ENCODE data around the gene KRTAP4-4. TPM values are rescaled to one million over a fixed set of nuclear protein-coding genes. Genes with fewer than 3 reads are reported as not detected.
"Not testable (repeated sequence)": the region's sequence is repeated elsewhere in the genome, so short reads cannot be mapped to it uniquely, and the experiment has no call there.

The KRTAP4-4 gene
- total RNA-seq, 2 experiments from 2014 or later: not detected

- CTCF ChIA-PET: interaction anchor here (1.0 kb wide), 1 partner anchor 11 kb away, joined by 3 read pairs; no protein-coding TSS in a partner anchor
- POLR2A ChIA-PET: no interaction called here
These were observed 20.0 kb downstream of the KRTAP4-4 start, which contains the start of gene KRTAP4-6 for GRCh38 chr17:41140360-41141131. Gene KRTAP4-6, minus strand, starts transcription at chr17:41140544. Its CDS starts 57 bp downstream, at chr17:41140487.

DNA sequence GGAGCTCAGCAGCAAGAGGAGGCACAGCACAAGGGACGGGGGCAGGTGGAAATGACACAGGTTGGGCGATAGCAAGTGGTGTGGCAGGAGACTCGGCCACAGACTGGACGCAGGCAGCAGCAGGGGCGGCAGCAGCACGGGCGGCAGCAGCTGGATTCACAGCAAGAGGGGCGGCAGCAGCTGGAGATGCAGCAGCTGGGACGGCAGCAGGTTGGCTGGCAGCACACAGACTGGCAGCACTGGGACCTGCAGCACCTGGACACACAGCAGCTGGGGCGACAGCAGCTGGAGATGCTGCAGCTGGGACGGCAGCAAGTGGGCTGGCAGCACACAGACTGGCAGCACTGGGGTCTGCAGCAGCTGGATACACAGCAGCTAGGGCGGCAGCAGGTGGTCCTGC, 20.7 kb downstream of the KRTAP4-4 start:
- H3K27ac Mint-ChIP-seq; H3K27me3 Mint-ChIP-seq; DNase-seq; H3K4me1 Mint-ChIP-seq; H3K4me3 Mint-ChIP-seq; H3K36me3 Mint-ChIP-seq (ENCODE audit: low read depth); POLR2A ChIA-PET; CTCF ChIA-PET: not testable (repeated sequence)
- peaks cover 22% of the 10 kb centered on the region for H3K9me3 Mint-ChIP-seq

More at GRCh38 chr17:41140360-41141131, 20.0 kb downstream of the KRTAP4-4 start, which contains the start of gene KRTAP4-6:
- DNase-seq: no peak
- Mint-ChIP-seq H3K4me1 (no peaks in the 10 kb centered on the region), H3K27ac (no peak within 1 kb of the TSS), H3K36me3 (ENCODE audit: low read depth) (peaks cover 2% of the 10 kb centered on the region), H3K9me3 (peaks cover 22% of the 10 kb centered on the region), H3K4me3 (no peak within 1 kb of the TSS), H3K27me3 (peaks cover 3% of the 10 kb centered on the region)

- Mint-ChIP-seq H3K4me1 (peaks cover 3% of the 10 kb centered on the region), H3K4me3 (no peak overlapping the region), H3K9me3 (peaks cover 5% of the 10 kb centered on the region), H3K27me3 (peaks cover 3% of the 10 kb centered on the region), H3K36me3 (ENCODE audit: low read depth) (no peaks in the 10 kb centered on the region), H3K27ac (no peak overlapping the region)
- ChIA-PET POLR2A (no interaction called here), CTCF (no interaction called here)
- no peak for DNase-seq
These were observed 26.4 kb downstream of the KRTAP4-4 start for GRCh38 chr17:41133880-41134735.

GRCh38 chr17:41131979-41132378, 28.6 kb downstream of the KRTAP4-4 start:
- no peak overlapping the region for H3K27ac Mint-ChIP-seq
- CTCF ChIA-PET: no interaction called here

GRCh38 chr17:41127371-41127770, 33.2 kb downstream of the KRTAP4-4 start:
- CTCF ChIA-PET: no interaction called here
- Mint-ChIP-seq H3K9me3 (peaks cover 2% of the 10 kb centered on the region), H3K4me1 (peaks cover 29% of the 10 kb centered on the region), H3K36me3 (ENCODE audit: low read depth) (no peaks in the 10 kb centered on the region), H3K27ac (no peak overlapping the region), H3K27me3 (peaks cover 7% of the 10 kb centered on the region), H3K4me3 (no peak overlapping the region)
- DNase-seq: no peak
- POLR2A ChIA-PET: no interaction called here

More at GRCh38 chr17:41131979-41132378, 28.6 kb downstream of the KRTAP4-4 start:
- Mint-ChIP-seq H3K9me3 (no peaks in the 10 kb centered on the region), H3K27me3 (peaks cover 7% of the 10 kb centered on the region), H3K36me3 (ENCODE audit: low read depth) (no peaks in the 10 kb centered on the region), H3K4me3 (no peak overlapping the region), H3K4me1 (peaks cover 3% of the 10 kb centered on the region)
- no peak for DNase-seq
- POLR2A ChIA-PET: no interaction called here

- CTCF ChIA-PET: no interaction called here
- POLR2A ChIA-PET: no interaction called here
- H3K4me3 Mint-ChIP-seq: no peak overlapping the region
These were observed 34.1 kb downstream of the KRTAP4-4 start for GRCh38 chr17:41126412-41126811.

GRCh38 chr17:41125064-41125463, 35.5 kb downstream of the KRTAP4-4 start:
- no peak overlapping the region for H3K4me3 Mint-ChIP-seq
- H3K27ac Mint-ChIP-seq: no peak overlapping the region
- CTCF ChIA-PET: no interaction called here
- no peak for DNase-seq
- peaks cover 36% of the 10 kb centered on the region for H3K4me1 Mint-ChIP-seq
- peaks cover 7% of the 10 kb centered on the region for H3K27me3 Mint-ChIP-seq
- H3K9me3 Mint-ChIP-seq: peaks cover 13% of the 10 kb centered on the region
- H3K36me3 Mint-ChIP-seq (ENCODE audit: low read depth): peaks cover 2% of the 10 kb centered on the region
- POLR2A ChIA-PET: no interaction called here

More at GRCh38 chr17:41126412-41126811, 34.1 kb downstream of the KRTAP4-4 start:
- H3K9me3 Mint-ChIP-seq: peaks cover 7% of the 10 kb centered on the region
- H3K27me3 Mint-ChIP-seq: peaks cover 7% of the 10 kb centered on the region
- no peak for DNase-seq
- H3K4me1 Mint-ChIP-seq: peaks cover 30% of the 10 kb centered on the region
- H3K27ac Mint-ChIP-seq: no peak overlapping the region
- H3K36me3 Mint-ChIP-seq (ENCODE audit: low read depth): no peaks in the 10 kb centered on the region

- not testable (repeated sequence) for H3K36me3 Mint-ChIP-seq (ENCODE audit: low read depth)
These were observed 36.6 kb downstream of the KRTAP4-4 start, which contains the start of gene KRTAP4-12 for GRCh38 chr17:41123991-41124371. Gene KRTAP4-12, minus strand, starts transcription at chr17:41124182. Its CDS starts 60 bp downstream, at chr17:41124122.

GRCh38 chr17:41123292-41123990, 37.1 kb downstream of the KRTAP4-4 start:
- Mint-ChIP-seq H3K4me1 (peaks cover 40% of the 10 kb centered on the region), H3K9me3 (peaks cover 13% of the 10 kb centered on the region)
- H3K27ac Mint-ChIP-seq; POLR2A ChIA-PET; H3K36me3 Mint-ChIP-seq (ENCODE audit: low read depth); H3K27me3 Mint-ChIP-seq; CTCF ChIA-PET; H3K4me3 Mint-ChIP-seq; DNase-seq: not testable (repeated sequence)

More at GRCh38 chr17:41123991-41124371, 36.6 kb downstream of the KRTAP4-4 start, which contains the start of gene KRTAP4-12:
- DNase-seq, POLR2A ChIA-PET, H3K27me3 Mint-ChIP-seq, CTCF ChIA-PET, H3K4me3 Mint-ChIP-seq, H3K27ac Mint-ChIP-seq: not testable (repeated sequence)
- Mint-ChIP-seq H3K4me1 (peaks cover 40% of the 10 kb centered on the region), H3K9me3 (peaks cover 13% of the 10 kb centered on the region)

DNA sequence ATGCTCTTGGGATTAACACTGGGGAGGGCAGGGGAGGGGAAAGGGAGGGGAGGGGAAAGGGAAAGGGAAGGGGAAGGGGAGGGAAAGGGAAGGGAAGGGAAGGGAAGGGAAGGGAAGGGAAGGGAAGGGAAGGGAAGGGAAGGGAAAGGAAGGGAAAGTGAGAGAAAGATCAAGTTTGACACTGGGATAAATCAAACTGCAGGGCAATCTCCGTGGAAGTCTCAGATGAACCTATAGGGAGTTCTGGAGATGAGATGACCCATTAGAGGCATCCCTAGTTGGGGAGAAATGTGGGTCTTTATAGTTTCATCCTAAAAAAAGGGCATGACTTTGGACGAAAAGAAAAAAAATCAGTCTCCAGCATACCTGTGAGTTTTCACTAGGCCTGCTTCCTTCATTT, 38.8 kb downstream of the KRTAP4-4 start:
- Mint-ChIP-seq H3K4me1 (peaks cover 40% of the 10 kb centered on the region), H3K4me3 (no peak overlapping the region), H3K27me3 (no peaks in the 10 kb centered on the region), H3K9me3 (peaks cover 13% of the 10 kb centered on the region), H3K27ac (no peak overlapping the region), H3K36me3 (ENCODE audit: low read depth) (peaks cover 2% of the 10 kb centered on the region)
- ChIA-PET POLR2A (no interaction called here), CTCF (no interaction called here)
- no peak for DNase-seq

- peak overlapping the region; percentile 79 for H3K27ac Mint-ChIP-seq
These were observed 40.6 kb downstream of the KRTAP4-4 start for GRCh38 chr17:41119696-41120690.

GRCh38 chr17:41118721-41119120, 41.8 kb downstream of the KRTAP4-4 start:
- no peak for DNase-seq
- H3K27ac Mint-ChIP-seq: no peak overlapping the region
- H3K4me1 Mint-ChIP-seq: peaks cover 22% of the 10 kb centered on the region
- CTCF ChIA-PET: interaction anchor here (0.6 kb wide), 1 partner anchor 153 kb away, joined by 4 read pairs; no protein-coding TSS in a partner anchor
- POLR2A ChIA-PET: no interaction called here
- peaks cover 5% of the 10 kb centered on the region for H3K27me3 Mint-ChIP-seq
- H3K36me3 Mint-ChIP-seq (ENCODE audit: low read depth): peaks cover 2% of the 10 kb centered on the region
- H3K4me3 Mint-ChIP-seq: no peak overlapping the region
- peaks cover 13% of the 10 kb centered on the region for H3K9me3 Mint-ChIP-seq

More at GRCh38 chr17:41119696-41120690, 40.6 kb downstream of the KRTAP4-4 start:
- H3K4me1 Mint-ChIP-seq: peaks cover 26% of the 10 kb centered on the region
- CTCF ChIA-PET; H3K27me3 Mint-ChIP-seq; H3K36me3 Mint-ChIP-seq (ENCODE audit: low read depth); POLR2A ChIA-PET; H3K4me3 Mint-ChIP-seq; DNase-seq: not testable (repeated sequence)
- H3K9me3 Mint-ChIP-seq: peaks cover 13% of the 10 kb centered on the region
